GM19463 (cell line): Measurements from ENCODE around the gene NFE2L3.
"Not testable (repeated sequence)": the region's sequence is repeated elsewhere in the genome, so short reads cannot be mapped to it uniquely, and the experiment has no call there.

ENCODE experiments used
- ATAC-seq: cut with Tn5 transposase; IDR thresholded peaks from one replicate; pipeline ENCODE4 v1.9.1; 2021; ENCODE audit warnings: mild to moderate bottlenecking, moderate library complexity; ENCODE audit not compliant: unreplicated experiment

NFE2L3 gene

GRCh38 chr7:26145238-26145637, 6.8 kb upstream of the NFE2L3 start:
- no peak for ATAC-seq

DNA sequence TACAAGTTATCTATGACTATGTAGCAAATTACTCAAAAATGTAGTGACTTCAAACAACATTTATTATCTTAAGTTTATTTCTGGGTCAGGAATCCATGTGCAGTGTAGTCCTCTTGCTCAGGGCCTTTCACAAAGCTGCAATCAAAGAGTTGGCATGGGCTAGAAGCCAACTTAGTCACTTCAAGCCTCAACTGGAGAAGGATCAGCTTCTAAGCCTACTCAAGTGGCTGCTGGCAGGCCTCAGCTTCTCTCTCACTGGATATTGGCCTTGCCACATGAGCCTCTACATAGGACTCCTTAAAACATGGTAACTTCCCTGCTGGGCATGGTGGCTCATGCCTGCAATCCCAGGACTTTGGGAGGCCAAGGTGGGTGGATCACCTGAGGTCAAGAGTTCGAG, 5.0 kb upstream of the NFE2L3 start:
- no peak for ATAC-seq

DNA sequence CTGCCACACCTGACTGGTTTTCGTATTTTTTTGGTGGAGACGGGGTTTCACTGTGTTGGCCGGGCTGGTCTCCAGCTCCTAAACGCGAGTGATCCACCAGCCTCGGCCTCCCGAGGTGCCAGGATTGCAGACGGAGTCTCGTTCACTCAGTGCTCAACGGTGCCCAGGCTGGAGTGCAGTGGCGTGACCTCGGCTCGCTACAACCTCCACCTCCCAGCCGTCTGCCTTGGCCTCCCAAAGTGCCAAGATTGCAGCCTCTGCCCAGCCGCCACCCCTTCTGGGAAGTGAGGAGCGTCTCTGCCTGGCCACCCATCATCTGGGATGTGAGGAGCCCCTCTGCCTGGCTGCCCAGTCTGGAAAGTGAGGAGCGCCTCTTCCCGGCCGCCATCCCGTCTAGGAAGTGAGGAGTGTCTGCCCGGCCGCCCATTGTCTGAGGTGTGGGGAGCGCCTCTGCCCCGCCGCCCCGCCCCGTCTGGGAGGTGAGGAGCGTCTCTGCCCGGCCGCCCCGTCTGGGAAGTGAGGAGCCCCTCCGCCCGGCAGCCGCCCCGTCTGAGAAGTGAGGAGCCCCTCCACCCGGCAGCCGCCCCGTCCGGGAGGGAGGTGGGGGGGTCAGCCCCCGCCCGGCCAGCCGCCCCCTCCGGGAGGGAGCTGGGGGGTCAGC, 4.2 kb upstream of the NFE2L3 start:
- ATAC-seq: not testable (repeated sequence)

DNA sequence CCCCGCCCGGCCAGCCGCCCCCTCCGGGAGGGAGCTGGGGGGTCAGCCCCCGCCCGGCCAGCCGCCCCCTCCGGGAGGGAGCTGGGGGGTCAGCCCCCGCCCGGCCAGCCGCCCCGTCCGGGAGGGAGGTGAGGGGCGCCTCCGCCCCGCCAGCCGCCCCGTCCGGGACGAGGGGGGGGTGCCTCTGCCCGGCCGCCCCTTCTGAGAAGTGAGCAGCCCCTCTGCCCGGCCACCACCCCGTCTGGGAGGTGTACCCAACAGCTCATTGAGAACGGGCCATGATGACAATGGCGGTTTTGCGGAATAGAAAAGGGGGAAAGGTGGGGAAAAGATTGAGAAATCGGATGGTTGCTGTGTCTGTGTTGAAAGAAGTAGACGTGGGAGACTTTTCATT, 3.7 kb upstream of the NFE2L3 start:
- ATAC-seq: not testable (repeated sequence)

DNA sequence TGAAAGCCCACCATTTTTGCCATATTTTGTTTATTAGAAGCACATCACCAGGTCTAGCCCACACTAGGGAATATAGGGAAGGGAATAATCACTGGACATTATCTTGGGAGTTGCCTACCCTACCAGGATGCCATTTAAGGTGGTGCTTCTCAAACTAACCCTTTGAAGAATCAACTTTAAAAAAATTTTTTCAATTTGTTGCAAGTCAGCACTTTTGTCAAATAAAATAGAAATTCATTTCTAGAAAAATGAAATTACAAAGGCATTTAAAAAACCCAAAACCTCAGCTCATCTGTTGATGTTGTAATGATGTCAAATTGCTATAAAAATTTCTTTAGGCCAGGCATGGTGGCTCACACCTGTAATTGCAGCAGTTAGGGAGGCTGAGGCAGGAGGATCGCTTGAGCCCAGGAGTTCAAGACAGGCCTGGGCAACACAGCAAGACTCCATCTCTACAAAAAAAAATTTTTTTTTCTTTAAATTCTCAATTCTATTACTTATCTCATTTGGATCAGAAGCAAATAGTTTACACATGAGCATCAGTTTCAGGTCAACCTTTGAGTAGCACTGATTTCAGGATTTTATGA, 2.5 kb upstream of the NFE2L3 start:
- ATAC-seq: no peak

DNA sequence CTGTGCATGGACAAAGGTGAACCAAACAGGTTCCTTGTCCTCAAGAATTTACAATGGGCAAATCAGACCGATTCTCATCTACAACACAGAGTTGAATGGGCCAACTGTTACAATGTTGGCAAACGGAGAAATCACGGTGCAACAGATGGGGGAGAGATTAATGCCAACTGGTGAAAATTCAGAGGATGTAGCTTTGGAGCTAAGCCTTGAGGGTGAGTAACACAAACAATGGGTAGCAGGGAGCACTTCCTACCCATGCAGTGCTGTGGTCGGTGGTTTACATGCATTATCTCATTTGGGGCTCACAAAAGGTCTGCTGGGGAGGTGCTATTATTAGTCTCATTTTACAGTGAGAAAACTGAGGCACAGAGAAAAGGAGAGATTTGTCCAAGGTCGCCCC, 902 bp upstream of the NFE2L3 start:
- ATAC-seq: no peak

DNA sequence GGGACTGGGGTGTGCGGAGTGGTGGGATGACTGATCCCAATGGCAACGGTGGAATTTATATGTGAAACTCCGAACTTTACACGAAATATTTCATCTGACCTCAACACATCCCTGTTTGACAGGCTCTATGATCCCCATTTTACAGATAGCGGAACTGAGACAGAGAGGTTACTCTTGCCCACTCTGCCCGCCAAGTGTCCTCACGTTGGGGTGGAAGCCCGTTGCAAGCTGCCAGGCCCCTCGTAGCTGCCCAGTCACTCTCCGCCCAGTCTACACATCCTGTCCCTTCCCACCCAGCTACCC, 397 bp upstream of the NFE2L3 start:
- ATAC-seq: no peak

- ATAC-seq: not testable (repeated sequence)
Observed at GRCh38 chr7:26152782-26153240, 813 bp downstream of the NFE2L3 start.

GRCh38 chr7:26153241-26153822, 1.3 kb downstream of the NFE2L3 start:
- ATAC-seq: no peak

DNA sequence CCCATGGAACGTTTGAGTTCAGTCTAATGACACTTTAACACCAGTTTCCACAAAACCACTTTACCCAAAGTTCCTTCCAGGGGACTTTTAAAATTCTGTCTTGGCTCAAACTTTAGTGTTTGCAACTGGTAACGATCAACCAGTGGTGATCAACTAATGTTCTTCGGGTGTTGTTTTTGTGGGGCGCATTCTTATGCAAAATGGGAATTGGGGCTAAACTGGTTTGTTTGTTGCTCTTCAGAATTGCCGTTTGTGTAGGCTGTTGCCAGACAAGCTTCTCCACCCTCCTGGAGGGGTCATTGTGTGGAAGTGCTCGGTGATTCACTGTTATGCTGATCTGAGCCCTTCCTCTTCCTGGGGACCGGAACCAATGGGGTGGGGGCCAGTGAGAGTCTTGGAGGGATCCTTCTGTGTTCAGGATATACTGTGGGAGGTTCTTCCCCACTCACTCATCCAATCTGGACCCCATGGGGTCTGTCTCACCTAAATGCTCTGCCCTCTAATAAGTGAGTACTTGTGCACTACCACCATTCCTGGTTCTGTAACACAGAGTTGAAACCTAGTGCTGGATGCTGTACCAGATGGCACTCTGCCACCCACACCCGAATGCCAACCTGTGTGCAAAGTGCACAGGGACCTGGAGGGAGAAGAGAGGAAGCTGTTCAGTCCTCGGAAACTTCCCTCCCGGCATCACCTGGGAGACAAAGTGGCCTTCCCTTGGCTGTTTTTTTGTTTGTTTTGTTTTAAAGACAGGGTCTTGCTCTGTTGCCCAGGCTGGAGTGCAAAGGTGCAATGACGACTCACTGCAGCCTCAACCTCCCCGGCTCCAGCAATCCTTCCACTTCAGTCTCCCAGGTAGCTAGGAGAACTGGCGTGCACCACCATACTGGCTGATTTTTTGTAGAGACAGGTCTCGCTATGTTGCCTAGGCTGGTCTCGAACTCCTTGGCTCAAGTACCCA, 2.1 kb downstream of the NFE2L3 start:
- no peak for ATAC-seq

- ATAC-seq: no peak
Observed at GRCh38 chr7:26155531-26156375, 3.8 kb downstream of the NFE2L3 start.

GRCh38 chr7:26156451-26157420, 4.7 kb downstream of the NFE2L3 start:
- peak; percentile 23 for ATAC-seq

DNA sequence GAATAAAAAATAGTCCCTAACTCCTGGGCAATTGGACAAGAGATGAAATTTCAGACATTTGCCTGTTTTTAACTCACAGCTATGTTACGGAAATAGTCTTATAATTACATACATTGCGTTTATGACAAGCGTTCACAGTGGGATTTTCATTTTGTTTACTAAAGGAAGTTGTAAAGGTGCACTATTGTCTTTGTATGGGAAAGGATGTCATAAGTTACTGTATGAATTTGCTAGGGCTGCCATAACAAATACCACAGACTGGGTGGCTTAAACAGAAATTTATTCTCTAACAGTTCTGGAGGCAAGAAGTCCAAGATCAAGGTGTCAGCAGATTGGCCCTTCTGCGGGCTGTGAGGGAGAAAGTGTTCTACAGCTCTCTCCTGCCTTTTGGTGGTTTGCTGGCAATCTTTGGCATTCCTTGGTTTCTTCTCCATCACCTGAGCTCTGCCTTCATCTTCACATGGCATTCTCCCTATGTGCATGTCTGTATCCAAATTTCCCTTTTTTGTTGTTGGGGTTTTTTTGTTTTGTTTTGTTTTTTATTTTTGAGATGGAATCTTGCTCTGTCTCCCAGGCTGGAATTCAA, 5.6 kb downstream of the NFE2L3 start:
- ATAC-seq: no peak

DNA sequence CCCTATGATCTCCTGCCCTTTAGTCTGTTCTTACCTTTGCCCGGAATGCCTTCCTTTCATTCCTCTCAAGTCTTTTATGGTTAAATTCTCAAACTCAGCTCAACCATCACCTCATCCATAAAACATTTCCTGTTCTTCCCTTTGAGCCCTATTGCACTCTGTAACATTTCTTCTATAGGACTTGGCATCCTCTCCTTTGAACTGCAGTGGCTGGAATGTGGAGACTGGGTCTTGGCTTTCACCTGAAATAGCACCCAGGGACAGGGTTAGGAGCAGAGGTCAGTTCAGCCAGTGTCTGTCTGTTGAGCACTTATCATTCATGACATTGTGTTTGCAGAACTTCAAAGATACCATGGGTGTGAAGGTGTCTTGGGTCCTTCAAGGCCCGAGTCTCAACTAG, 7.2 kb downstream of the NFE2L3 start:
- no peak for ATAC-seq

GRCh38 chr7:26160896-26161295, 8.9 kb downstream of the NFE2L3 start:
- ATAC-seq: no peak

DNA sequence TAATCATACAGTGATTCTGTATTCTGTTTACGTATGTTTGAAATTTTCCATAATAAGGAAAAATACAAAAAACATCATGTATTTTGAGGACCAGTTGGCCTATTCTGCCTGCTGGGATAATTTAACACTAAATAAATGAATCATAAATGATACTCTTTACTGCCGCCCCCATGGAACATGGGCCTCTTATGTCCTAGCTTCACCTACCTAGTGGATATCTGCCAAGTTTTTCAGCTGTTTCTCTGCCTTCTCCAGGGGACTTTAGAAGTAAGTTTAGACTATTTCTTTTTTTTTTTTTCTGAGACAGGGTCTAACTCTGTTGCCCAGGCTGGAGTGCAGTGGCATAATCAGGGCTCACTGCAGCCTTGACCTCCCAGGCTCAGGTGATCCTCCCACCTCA, 10.4 kb downstream of the NFE2L3 start:
- ATAC-seq: no peak

DNA sequence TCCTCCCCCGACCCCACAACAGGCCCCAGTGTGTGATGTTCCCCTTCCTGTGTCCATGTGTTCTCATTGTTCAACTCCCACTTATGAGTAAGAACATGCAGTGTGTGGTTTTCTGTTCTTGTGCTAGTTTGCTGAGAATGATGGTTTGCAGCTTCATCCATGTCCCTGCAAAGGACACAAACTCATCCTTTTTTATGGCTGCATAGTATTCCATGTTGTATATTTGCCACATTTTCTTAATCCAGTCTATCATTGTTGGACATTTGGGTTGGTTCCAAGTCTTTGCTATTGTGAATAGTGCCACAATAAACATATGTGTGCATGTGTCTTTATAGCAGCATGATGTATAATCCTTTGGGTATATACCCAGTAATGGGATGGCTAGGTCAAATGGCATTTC, 11.8 kb downstream of the NFE2L3 start:
- not testable (repeated sequence) for ATAC-seq

- no peak for ATAC-seq
Observed at GRCh38 chr7:26165950-26166683, 14.1 kb downstream of the NFE2L3 start.
